COLO668 (cell line): Measurements from ENCODE around the gene UBE2R2.
"Not testable (repeated sequence)": the region's sequence is repeated elsewhere in the genome, so short reads cannot be mapped to it uniquely, and the experiment has no call there.

Source experiments
- DNase-seq: peaks from one replicate; lab custom pipeline; 2025; ENCODE audit not compliant: unreplicated experiment; lab: John Stamatoyannopoulos, UW

The UBE2R2 gene

GRCh38 chr9:33798545-33798944, 18.4 kb upstream of the UBE2R2 start:
- DNase-seq = no peak

GRCh38 chr9:33799928-33800704, 16.8 kb upstream of the UBE2R2 start:
- no peak for DNase-seq

GRCh38 chr9:33800886-33801285, 16.1 kb upstream of the UBE2R2 start:
- DNase-seq = no peak

- DNase-seq = not testable (repeated sequence)
These were observed 14.9 kb upstream of the UBE2R2 start for GRCh38 chr9:33801943-33802500.

- DNase-seq = not testable (repeated sequence)
These were observed 12.8 kb upstream of the UBE2R2 start for GRCh38 chr9:33804196-33804595.

- peak; percentile 58 for DNase-seq
These were observed 9.8 kb upstream of the UBE2R2 start for GRCh38 chr9:33807156-33807555.

- DNase-seq = not testable (repeated sequence)
These were observed 8.0 kb upstream of the UBE2R2 start for GRCh38 chr9:33808979-33809322.

- DNase-seq = no peak
These were observed 7.5 kb upstream of the UBE2R2 start for GRCh38 chr9:33809506-33809905.

GRCh38 chr9:33813712-33814641, 3.0 kb upstream of the UBE2R2 start:
- DNase-seq = no peak

GRCh38 chr9:33815781-33816180, 1.2 kb upstream of the UBE2R2 start:
- no peak for DNase-seq

- DNase-seq = peak; percentile 71
These were observed 587 bp downstream of the UBE2R2 start for GRCh38 chr9:33817327-33818166.

GRCh38 chr9:33818167-33818846, 1.3 kb downstream of the UBE2R2 start:
- no peak for DNase-seq

- no peak for DNase-seq
These were observed 2.0 kb downstream of the UBE2R2 start for GRCh38 chr9:33818847-33819500.

- DNase-seq = no peak
These were observed 3.3 kb downstream of the UBE2R2 start for GRCh38 chr9:33820231-33820745.

- no peak for DNase-seq
These were observed 6.8 kb downstream of the UBE2R2 start for GRCh38 chr9:33823801-33824200.

- DNase-seq = not testable (repeated sequence)
These were observed 10.3 kb downstream of the UBE2R2 start for GRCh38 chr9:33827285-33827684.

GRCh38 chr9:33829641-33830230, 12.8 kb downstream of the UBE2R2 start:
- not testable (repeated sequence) for DNase-seq

- DNase-seq = no peak
These were observed 18.8 kb downstream of the UBE2R2 start for GRCh38 chr9:33835625-33836260.

GRCh38 chr9:33836261-33836660, 19.3 kb downstream of the UBE2R2 start:
- not testable (repeated sequence) for DNase-seq
